Fibroblast of pulmonary artery (primary cell): ENCODE data around the gene GAN.

Source experiments
- DNase-seq: peaks from one replicate; pipeline ENCODE4 v3.0.0-alpha.2; 2010; ENCODE audit warnings: low read depth
- H3K4me3 ChIP-seq: replicated peaks from 2 replicates; pipeline ENCODE4 v1.5.1; 2011; ENCODE audit warnings: low read depth, mild to moderate bottlenecking, control low read depth, low read length, moderate library complexity
- TF ChIP-seq, protein P1 (sequence below): IDR thresholded peaks from 2 replicates; pipeline ENCODE4 v1.5.1; 2011; ENCODE audit warnings: mild to moderate bottlenecking, control low read depth, low read length, inconsistent platforms; ENCODE audit errors: missing control alignments

GAN gene

DNA sequence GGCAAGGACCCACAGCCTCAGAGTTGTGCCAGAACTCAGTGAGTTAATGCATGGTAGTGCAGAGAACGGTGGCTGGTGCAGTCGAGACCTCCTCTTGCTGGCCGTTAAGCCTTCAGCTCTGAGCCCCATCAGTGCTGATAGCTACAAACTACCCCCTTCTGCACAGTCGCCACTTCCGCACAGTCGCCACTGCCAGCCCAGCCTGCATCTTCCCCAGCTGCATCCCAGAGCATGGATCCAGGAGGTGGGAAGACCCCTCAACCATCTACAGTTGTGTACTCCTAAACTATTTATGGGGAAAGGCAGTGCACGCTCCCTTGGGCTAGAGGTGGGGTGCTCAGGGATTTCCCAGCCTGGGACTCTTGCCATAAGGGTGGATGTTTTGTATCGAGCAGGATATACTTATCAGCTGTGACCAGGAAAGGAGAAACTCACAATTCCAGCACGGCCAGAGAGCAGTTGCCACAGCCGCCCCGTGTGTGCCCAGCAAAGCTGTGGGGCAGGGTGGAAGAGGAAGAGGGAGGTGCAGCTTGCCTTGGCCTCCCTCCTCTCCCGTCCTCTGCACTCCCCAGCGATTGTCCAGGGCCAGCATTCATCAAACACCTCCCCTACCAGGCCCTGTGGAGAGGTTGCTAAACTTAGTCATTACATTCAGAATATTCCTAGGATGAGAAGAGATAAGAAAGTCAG lies 80.3 kb downstream of the GAN start:
- peak; percentile 68 for DNase-seq
- no peak overlapping the region for H3K4me3 ChIP-seq
- TF ChIP-seq, protein P1, sequence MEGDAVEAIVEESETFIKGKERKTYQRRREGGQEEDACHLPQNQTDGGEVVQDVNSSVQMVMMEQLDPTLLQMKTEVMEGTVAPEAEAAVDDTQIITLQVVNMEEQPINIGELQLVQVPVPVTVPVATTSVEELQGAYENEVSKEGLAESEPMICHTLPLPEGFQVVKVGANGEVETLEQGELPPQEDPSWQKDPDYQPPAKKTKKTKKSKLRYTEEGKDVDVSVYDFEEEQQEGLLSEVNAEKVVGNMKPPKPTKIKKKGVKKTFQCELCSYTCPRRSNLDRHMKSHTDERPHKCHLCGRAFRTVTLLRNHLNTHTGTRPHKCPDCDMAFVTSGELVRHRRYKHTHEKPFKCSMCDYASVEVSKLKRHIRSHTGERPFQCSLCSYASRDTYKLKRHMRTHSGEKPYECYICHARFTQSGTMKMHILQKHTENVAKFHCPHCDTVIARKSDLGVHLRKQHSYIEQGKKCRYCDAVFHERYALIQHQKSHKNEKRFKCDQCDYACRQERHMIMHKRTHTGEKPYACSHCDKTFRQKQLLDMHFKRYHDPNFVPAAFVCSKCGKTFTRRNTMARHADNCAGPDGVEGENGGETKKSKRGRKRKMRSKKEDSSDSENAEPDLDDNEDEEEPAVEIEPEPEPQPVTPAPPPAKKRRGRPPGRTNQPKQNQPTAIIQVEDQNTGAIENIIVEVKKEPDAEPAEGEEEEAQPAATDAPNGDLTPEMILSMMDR: no peak

DNA sequence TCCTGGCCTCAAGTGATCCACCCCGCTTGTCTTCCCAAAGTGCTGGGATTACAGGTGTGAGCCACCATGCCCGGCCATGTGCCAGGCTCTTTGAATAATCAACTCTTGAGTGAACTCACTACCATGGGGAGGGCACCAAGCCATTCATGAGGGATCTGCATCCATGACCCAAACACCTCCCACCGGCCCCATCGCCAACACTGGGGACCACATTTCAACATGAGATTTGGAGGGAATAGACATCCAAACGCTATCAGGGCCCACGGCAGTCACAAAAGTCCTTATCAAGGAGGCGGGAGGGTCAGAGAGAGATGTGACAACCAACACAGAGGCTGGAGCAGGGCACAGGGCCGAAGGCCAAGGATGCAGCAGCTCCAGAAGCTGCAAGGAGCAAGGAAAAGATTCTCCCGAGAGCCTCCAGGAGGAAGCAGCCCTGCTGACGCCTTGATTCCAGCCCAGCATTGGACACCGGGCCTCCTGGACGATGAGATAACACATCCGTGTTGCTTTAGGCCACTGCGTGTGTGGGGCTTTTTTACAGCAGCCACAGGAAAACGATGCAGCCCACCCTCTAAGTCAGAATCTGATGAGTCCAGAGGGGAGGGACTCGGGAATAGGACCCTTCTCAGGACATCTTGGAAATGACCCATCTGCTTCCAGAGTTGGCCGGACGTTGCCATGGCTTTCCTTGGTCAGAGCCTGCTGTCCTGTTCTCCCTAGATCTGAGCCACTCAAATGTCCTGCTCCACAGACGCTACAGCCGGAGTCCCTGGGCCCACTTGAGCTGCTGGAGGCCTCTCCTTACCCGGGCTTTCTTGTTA lies 82.5 kb downstream of the GAN start:
- TF ChIP-seq, protein P1: no peak
- H3K4me3 ChIP-seq: no peak overlapping the region
- DNase-seq: no peak

DNA sequence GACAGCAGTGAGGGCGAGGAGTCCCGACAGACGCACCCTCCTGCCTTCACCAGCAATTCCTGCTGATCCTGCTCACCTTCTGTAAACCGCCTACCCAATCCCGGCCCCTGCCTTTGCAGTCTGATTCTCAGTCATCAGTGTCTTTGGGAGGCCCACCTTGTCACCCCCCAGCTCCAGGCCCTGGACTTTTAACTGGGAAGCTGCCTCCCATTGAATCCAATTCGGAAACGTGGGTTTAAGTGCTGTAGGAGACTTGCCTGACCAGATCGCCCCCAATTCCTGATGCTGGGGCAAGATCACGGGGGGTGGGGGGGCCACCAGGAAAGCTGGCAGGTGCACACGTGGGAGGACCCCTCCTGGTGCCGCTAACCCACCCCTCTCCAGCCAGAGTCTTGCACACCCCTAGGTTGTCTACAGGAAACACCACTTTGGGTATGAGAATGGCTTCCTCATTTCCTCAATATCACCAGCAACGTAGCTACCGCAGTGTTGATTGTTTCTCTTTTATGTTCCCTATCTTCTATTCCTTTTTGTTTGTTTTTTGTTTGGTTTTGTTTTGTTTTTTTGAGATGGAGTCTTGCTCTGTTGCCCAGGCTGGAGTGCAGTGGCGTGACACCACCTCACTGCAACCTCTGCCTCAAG lies 83.2 kb downstream of the GAN start:
- TF ChIP-seq, protein P1: no peak
- no peak overlapping the region for H3K4me3 ChIP-seq
- DNase-seq: no peak

DNA sequence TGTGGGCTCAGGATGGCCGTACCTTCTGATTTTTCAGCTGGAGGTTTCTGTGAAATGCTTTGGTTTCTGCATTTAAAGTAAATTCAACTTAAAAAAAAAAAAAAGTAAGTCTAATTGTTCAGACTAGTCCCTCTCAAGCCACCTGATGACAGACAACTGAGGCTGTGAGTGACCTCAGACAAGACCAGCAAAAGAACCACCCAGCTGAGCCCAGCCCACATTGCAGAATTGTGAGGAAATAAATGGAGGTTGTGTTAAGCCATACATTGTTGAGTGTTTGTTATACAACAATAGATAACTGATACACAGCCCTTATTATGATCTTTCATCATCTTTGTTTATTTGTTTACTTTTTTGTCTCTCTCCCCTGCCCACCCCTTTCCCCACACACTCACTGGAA lies 85.1 kb downstream of the GAN start:
- TF ChIP-seq, protein P1: no peak
- DNase-seq: no peak
- H3K4me3 ChIP-seq: no peak overlapping the region

DNA sequence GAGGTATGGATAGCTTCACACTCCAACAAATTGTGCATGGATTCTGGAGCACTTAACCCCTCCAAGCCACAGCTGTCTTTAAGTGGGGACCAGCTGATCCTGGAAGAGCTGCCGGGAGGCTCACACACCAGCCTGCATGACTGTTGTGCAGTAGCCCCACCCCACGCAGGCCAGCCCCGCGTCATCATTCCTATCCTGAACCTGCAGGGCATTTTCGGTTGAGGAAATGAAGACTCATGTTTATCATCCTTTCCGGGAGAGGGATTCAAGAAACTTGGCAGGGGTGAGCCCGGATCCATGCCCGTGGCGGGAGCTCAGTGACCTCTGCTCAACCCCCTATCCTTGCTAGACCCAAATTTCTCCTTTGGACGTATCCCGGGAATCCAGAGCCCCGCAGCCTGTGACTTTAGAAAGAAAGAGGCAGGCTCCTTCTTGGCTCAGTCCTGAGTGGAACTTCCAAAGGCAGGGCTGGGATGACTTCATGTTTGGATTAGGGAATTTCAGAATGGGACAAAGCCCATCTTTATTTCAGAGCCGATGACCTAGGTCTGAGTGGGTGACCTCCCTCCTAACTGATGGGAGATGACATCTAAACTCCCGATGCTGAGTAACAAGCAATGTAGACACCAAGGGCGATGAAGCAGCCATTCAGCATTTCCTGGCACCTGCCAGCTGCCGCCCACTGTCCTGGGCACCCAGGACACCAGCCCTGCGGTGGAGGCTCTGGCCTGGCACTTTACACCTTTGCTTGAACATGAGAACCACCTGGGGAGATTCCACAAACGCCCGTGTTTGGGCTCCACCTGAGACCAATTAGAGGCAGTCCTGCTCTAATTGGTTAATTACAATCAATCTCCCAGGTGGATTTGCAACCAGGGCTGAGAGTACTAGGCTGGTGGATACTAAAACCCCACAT lies 86.5 kb downstream of the GAN start:
- TF ChIP-seq, protein P1: no peak
- peak; percentile 81 for DNase-seq
- no peak overlapping the region for H3K4me3 ChIP-seq

DNA sequence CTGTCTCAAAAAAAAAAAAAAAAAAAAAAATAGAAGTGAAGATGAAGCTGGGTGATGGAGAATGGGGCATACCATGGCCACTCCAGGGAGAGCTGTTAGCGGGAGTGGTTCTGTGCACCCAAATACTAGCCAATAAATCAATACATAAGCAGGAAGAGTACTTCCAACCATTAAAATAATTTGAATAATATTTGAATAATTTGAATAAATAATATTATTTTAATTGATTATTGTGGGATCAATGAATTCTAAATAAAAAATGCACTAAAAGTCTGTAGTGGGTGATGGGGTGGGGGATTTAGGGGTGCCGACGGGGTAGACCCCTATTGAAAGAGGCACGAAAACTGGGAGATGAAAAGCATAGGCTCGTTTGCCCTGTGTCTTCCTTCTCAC lies 88.4 kb downstream of the GAN start:
- H3K4me3 ChIP-seq: no peak overlapping the region
- TF ChIP-seq, protein P1: no peak
- no peak for DNase-seq
